HG03378 (cell line): ENCODE data around the gene HPSE2.
"Not testable (repeated sequence)": the region's sequence is repeated elsewhere in the genome, so short reads cannot be mapped to it uniquely, and the experiment has no call there.

Source experiments
- ATAC-seq: cut with Tn5 transposase; IDR thresholded peaks from one replicate; pipeline ENCODE4 v1.9.1; 2021; ENCODE audit warnings: mild to moderate bottlenecking, moderate library complexity; ENCODE audit not compliant: unreplicated experiment

HPSE2 gene

GRCh38 chr10:98519841-98520240 is 715.8 kb downstream of the HPSE2 start:
- no peak for ATAC-seq

- no peak for ATAC-seq
These were observed 718.0 kb downstream of the HPSE2 start for GRCh38 chr10:98517672-98518071.

DNA sequence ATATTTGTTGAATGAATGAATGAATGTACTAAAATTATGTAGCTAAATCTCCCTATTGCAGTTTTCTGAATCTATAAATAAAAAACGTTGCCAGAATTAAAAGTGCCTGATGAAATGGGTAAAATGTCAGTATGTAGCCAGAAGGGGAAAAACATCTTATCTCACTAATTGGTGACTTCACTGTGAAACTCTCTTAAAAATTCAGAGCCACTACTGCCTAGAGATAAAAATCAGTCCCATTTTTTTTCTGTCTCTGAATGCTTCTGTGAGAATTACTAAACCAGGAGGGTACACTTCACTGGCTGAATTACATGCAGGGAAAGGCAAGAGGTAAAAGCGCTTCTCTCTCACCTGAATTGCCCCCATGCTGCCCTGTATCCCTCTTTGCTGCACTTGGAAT is 719.3 kb downstream of the HPSE2 start:
- no peak for ATAC-seq

GRCh38 chr10:98513704-98514103 is 721.9 kb downstream of the HPSE2 start:
- no peak for ATAC-seq

- no peak for ATAC-seq
These were observed 723.8 kb downstream of the HPSE2 start for GRCh38 chr10:98511876-98512275.

DNA sequence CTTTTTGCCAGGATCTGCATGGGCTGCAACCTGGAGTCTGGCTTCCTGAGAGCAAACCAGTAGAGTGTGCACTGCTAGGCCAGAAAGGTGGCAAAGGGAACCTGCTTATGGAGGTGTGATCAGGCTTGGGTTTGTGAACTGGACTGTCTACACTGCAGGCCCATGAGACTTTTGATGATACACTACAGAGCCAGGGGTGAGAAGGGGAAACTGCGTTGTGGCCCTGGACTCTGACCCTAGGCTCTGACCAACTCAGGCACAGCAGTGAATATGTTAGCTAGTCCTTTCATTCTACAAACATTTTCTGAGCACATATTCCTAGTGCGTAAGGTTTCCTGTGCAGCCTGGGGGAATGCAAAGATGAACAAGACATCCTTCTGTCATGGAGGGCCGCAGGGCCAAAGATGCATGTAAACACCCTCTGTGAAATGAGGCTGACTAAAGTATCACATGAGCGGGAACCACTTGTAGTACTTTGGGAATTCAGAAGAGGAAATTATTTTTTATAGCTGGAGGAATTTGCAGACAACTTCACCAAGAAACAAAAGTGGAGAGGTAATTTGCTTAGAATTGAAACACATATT is 725.1 kb downstream of the HPSE2 start:
- ATAC-seq: no peak

DNA sequence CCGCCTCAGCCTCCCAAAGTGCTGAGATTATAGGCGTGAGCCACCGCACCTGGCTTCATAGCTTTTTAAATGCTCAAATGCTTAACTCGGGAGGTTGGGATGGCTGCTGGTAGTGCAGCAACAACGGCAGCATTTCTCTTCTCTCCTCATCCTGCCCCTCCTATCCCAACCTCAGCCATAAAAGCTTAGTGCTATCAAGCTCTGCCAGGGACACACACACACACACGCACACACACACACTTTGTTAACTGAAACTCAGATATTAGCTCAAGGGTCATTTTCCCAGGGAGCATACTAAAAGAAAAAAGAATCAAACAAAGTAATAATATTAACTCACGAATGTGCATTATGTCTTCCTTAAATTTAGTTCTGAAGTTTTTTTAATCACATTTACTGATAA is 725.9 kb downstream of the HPSE2 start:
- ATAC-seq: no peak

DNA sequence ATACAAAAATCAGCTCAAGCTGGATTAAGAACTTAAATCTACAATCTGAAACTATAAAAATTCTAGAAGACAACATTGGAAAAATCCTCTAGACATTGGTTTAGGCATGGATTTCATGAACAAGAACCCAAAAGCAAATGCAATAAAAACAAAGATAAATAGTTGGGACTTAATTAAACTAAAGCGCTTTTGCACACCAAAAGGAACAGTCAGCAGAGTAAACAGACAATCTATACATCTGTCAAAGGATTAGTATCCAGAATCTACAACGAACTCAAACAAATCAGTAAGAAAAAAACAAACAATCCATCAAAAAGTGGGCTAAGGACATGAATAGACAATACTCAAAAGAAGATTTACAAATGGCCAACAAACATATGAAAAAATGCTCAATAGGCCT is 733.1 kb downstream of the HPSE2 start:
- ATAC-seq: not testable (repeated sequence)

GRCh38 chr10:98492763-98493162 is 742.9 kb downstream of the HPSE2 start:
- no peak for ATAC-seq

GRCh38 chr10:98489561-98490481 is 745.8 kb downstream of the HPSE2 start:
- ATAC-seq: no peak

GRCh38 chr10:98488669-98489430 is 746.8 kb downstream of the HPSE2 start:
- ATAC-seq: no peak

DNA sequence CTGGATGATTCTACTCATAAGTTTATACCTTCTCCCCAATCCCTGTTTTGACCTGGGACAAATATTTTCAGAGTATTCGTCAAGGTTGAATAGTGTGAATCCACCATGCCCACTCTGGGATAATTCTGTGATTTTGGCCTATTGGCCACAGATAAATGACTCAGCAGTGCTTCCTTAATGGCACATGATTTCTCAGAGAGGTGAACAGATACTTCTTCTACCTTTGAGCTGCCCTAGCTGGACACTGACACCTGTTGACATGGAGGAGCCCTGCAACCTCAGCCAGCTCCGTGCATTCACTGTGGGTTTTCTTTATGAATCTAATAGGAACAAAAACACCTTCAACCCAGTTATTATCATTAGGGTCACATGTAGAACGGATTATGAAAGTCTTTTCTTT is 748.0 kb downstream of the HPSE2 start:
- no peak for ATAC-seq

GRCh38 chr10:98486421-98486820 is 749.2 kb downstream of the HPSE2 start:
- no peak for ATAC-seq

DNA sequence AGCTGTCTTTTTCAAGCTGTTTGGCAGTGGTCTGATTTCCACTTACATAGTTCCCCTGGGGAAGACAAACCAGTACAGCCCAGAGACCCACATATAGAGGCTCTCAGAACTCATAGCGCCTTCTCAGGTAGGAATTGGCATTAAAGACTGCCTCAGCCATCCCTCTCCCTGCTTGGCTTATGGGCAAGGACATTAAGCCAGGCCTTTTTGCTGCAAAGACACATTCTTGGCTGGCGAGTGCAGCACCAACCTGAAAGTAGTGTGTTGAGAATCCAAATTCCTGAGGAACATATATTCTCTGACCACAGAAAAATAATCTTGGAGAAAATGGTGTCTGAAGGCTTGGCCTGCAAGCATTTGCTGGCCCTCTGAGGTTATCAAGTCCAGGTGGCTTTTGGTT is 749.7 kb downstream of the HPSE2 start:
- no peak for ATAC-seq

DNA sequence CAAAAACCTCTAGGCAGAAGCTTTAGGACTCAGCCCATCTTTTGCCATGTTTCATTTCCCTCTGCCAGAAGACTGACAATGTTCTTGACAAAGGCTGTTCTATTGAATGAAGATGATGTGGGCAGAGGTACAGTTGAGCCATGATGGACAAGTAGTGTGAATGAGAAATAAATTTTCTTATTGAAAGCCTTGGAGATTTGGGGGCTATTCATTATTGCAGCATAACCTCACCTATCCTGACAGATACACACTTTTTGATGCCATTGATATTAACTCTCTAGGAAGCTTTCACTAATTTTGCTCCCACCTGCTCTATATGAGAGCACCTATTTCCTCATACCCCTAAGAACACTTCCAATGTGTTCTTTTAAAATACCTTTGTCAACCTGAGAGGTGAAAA is 752.0 kb downstream of the HPSE2 start:
- ATAC-seq: no peak

GRCh38 chr10:98482096-98482495 is 753.6 kb downstream of the HPSE2 start:
- no peak for ATAC-seq

GRCh38 chr10:98481404-98481945 is 754.2 kb downstream of the HPSE2 start:
- no peak for ATAC-seq

GRCh38 chr10:98478430-98479222 is 757.0 kb downstream of the HPSE2 start:
- ATAC-seq: no peak

DNA sequence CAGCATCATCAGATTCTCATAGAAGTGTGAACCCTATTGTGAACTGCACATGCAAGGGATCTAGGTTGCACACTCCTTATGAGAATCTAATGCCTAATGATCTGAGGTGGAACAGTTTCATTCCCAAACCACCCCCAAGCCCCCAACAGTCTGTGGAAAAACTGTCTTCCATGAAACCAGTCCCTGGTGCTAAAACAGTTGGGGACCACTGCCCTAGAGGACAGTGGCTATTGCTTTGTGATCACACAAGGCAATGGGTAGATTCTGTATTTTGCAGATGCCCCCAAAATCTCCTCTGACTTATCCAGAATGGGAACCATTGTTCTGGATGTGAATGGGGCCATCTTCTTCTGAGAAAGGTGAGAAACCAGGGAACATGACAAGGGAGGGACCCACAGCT is 757.8 kb downstream of the HPSE2 start:
- ATAC-seq: no peak

DNA sequence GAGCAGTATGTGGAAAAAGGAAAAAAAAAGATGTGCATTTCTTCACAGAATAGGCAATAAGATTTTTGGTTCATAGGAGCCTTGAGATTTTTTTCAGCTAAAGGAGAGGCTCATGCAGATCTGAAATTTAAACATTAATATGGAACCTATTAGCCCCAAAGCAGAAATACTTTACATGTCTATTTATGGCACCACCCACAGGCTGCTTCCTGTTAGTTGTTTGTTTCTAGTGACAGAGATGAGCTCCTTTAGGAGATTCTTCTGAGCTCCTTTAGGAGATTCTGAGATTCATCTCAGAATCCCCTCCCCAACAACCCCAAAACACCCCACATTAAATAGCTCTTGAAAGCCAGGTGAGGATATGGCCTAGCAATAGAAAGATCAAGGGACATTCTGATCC is 761.0 kb downstream of the HPSE2 start:
- peak; percentile 81 for ATAC-seq

DNA sequence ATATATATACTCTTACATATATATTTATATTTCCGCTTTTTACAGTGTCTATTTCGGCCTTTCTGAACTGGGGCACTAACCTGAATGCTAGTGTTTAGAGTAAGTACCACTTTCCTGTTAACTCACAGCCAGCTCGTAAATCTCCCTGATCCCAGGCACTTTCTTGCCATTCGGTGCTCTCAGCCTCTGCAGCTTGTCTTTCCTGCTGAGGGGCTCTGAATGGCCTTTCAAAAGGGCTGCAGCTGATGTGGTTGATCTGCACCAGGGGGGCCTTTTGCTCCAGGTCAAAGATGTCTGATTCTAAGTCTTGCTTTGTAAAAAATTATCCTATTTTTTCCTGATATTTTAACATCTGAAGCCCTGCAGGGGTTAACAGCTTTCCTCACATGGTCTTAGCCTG is 763.5 kb downstream of the HPSE2 start:
- ATAC-seq: no peak
